Breast epithelium (tissue), 4 donors: ENCODE data around the gene DGKI. TPM values are rescaled to one million over a fixed set of nuclear protein-coding genes. Genes with fewer than 3 reads are reported as not detected.
"Not testable (repeated sequence)": the region's sequence is repeated elsewhere in the genome, so short reads cannot be mapped to it uniquely, and the experiment has no call there.

ENCODE experiments used
- DNase-seq, 2 donors: peaks; one replicate each; pipeline ENCODE4 v3.0.0-alpha.2; 2019; ENCODE audit warnings: low spot score in 2 of 2
- H3K27ac ChIP-seq, 2 donors: fragments of 200-600 bp; sonication (generic) in 1 of 2; one replicate each; pipeline ENCODE4 v1.5.1; 2016 to 2019; ENCODE audit warnings: mild to moderate bottlenecking in 1 of 2
- H3K27me3 ChIP-seq, 2 donors: fragments of 200-600 bp; sonication (generic) in 1 of 2; one replicate each; pipeline versions ENCODE4 v1.5.1 to v1.6.0; 2017 to 2019; ENCODE audit warnings: control low read depth in 1 of 2, mild to moderate bottlenecking in 1 of 2
- H3K36me3 ChIP-seq: fragments of 200-600 bp; one replicate; pipeline ENCODE4 v1.5.1; 2019
- H3K4me1 ChIP-seq, 2 donors: fragments of 200-600 bp; sonication (generic); one replicate each; pipeline ENCODE4 v1.5.1; 2016 to 2019; ENCODE audit warnings: control low read depth in 1 of 2
- H3K4me3 ChIP-seq, 3 donors: fragments of 200-600 bp; sonication (generic); 1 replicate in 2 of 3; 2 replicates in 1 of 3; pipeline ENCODE4 v1.5.1; 2016 to 2019; ENCODE audit warnings: mild to moderate bottlenecking in 3 of 3, moderate library complexity in 2 of 3
- H3K9me3 ChIP-seq, 2 donors: fragments of 200-600 bp; sonication (generic) in 1 of 2; one replicate each; pipeline ENCODE4 v1.5.1; 2016 to 2019; ENCODE audit warnings: control low read depth in 1 of 2
- CTCF ChIP-seq, 3 donors: fragments of 450-650 bp; IDR thresholded peaks; one replicate each; pipeline ENCODE4 v1.5.1; 2016 to 2017; ENCODE audit warnings: antibody characterized with exemption in 3 of 3, mild to moderate bottlenecking in 3 of 3, moderate library complexity in 3 of 3
- POLR2A ChIP-seq: fragments of 450-650 bp; IDR thresholded peaks from one replicate; pipeline ENCODE4 v1.6.1; 2016; ENCODE audit warnings: antibody characterized with exemption, mild to moderate bottlenecking, moderate library complexity
- POLR2AphosphoS5 ChIP-seq, 3 donors: sonication (generic); formaldehyde crosslinking; IDR thresholded peaks; one replicate each; pipeline ENCODE4 v1.6.1; 2017; ENCODE audit warnings: antibody characterized with exemption in 3 of 3
- intact Hi-C: fragments of 100-400 bp; cut with DNase I; formaldehyde crosslinking; loops from one replicate; pipeline ENCODE4 v1.15.1; 2023; ENCODE audit warnings: low total_unique reads
- total RNA-seq, 3 donors: library from RNA; depleted of rRNA; stranded (reverse); fragments of >200 nt; gene quantifications; one replicate each; pipeline ENCODE4 v1.1.0, GENCODE V29; 2016

DGKI gene
- total RNA-seq, 3 donors from 2014 or later, result 2.7 to 4.1 (median 2.9) TPM

DNA sequence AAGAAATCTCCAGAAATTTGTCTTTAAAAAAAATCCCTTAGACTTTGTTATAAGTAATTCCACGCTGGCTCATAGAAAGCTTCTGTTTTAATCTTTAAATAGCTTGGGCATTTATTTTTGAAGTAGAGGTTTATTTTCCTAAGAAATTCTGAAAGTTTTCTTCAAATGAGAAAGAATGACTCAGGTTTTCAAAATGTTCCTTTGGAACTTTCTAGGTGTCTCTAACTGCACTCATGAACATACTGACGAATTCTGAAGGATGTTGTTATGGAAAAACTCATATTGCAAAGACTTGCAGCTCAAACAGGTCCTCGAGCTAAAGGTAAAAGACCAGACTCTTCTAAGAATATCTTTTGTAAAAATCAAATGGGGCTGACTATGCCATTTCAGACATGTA lies 10.7 kb downstream of the DGKI start:
- no peak for TF ChIP-seq POLR2A
- no peak for TF ChIP-seq POLR2AphosphoS5 (IDR thresholded peaks at IDR 0.05)
- TF ChIP-seq CTCF (IDR thresholded peaks at IDR 0.05), result no peak
- Histone ChIP-seq H3K9me3 (peaks cover 16 to 19% of the 10 kb centered on the region in 2 donors), H3K27me3 (no peaks in the 10 kb centered on the region), H3K27ac (no peak overlapping the region), H3K36me3 (no peaks in the 10 kb centered on the region), H3K4me3 (no peak overlapping the region), H3K4me1 (no peaks in the 10 kb centered on the region)
- no peak for DNase-seq
- intact Hi-C loops, result no loop called here

GRCh38 chr7:137835486-137836112 lies 11.2 kb downstream of the DGKI start:
- no peak for TF ChIP-seq POLR2A
- TF ChIP-seq CTCF (IDR thresholded peaks at IDR 0.05), result no peak
- no peak for TF ChIP-seq POLR2AphosphoS5 (IDR thresholded peaks at IDR 0.05)
- no peak for DNase-seq
- Histone ChIP-seq H3K4me1 (no peaks in the 10 kb centered on the region), H3K27ac (no peak overlapping the region), H3K27me3 (no peaks in the 10 kb centered on the region), H3K9me3 (peaks cover 16 to 19% of the 10 kb centered on the region in 2 donors), H3K36me3 (no peaks in the 10 kb centered on the region), H3K4me3 (no peak overlapping the region)
- intact Hi-C loops, result no loop called here

DNA sequence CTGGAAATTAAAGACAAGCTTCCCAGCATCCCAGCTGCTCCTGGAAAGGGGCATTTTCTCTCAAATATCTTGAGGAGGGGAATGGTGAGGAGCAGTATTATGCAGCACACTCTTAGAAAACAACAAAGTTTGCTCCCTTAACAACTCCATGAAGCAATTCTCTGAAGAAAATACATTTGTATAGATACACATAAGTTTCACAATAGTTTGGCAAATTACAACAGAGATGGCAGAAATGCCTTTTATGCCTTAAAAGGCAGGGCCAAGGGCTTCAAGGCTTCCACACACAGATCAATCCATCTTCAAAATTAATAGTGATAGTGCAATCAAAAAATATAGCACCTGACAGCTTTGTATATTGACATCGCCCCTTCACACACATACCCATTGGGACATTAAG lies 12.2 kb downstream of the DGKI start:
- no peak for DNase-seq
- peaks cover 16 to 19% of the 10 kb centered on the region in 2 donors for H3K9me3 ChIP-seq
- no peak overlapping the region for H3K4me3 ChIP-seq
- H3K4me1 ChIP-seq, result no peaks in the 10 kb centered on the region
- intact Hi-C loops, result no loop called here
- no peak overlapping the region for H3K27ac ChIP-seq
- H3K27me3 ChIP-seq, result no peaks in the 10 kb centered on the region
- no peaks in the 10 kb centered on the region for H3K36me3 ChIP-seq
- TF ChIP-seq POLR2AphosphoS5 (IDR thresholded peaks at IDR 0.05) (no peak), CTCF (IDR thresholded peaks at IDR 0.05) (no peak), POLR2A (no peak)

GRCh38 chr7:137832990-137833389 lies 13.8 kb downstream of the DGKI start:
- intact Hi-C loops, H3K27ac ChIP-seq, H3K36me3 ChIP-seq, DNase-seq, H3K4me1 ChIP-seq, H3K27me3 ChIP-seq, H3K4me3 ChIP-seq: not testable (repeated sequence)
- peaks cover 16 to 19% of the 10 kb centered on the region in 2 donors for H3K9me3 ChIP-seq

GRCh38 chr7:137832382-137832781 lies 14.4 kb downstream of the DGKI start:
- Histone ChIP-seq H3K4me3 (no peak overlapping the region), H3K27me3 (no peaks in the 10 kb centered on the region), H3K27ac (no peak overlapping the region), H3K9me3 (peaks cover 16 to 19% of the 10 kb centered on the region in 2 donors), H3K4me1 (no peaks in the 10 kb centered on the region), H3K36me3 (no peaks in the 10 kb centered on the region)
- intact Hi-C loops, result no loop called here
- TF ChIP-seq POLR2A (no peak), POLR2AphosphoS5 (IDR thresholded peaks at IDR 0.05) (no peak), CTCF (IDR thresholded peaks at IDR 0.05) (no peak)
- DNase-seq, result no peak

- H3K36me3 ChIP-seq, H3K27ac ChIP-seq, H3K4me1 ChIP-seq, DNase-seq, H3K27me3 ChIP-seq, H3K4me3 ChIP-seq, intact Hi-C loops: not testable (repeated sequence)
- H3K9me3 ChIP-seq, result peaks cover 16 to 19% of the 10 kb centered on the region in 2 donors
Measured at GRCh38 chr7:137831555-137831954, 15.2 kb downstream of the DGKI start.
